Esophagus (tissue), 2 donors: ENCODE results near the gene C2orf15. TPM values are rescaled to one million over a fixed set of nuclear protein-coding genes. Genes with fewer than 3 reads are reported as not detected.
A peak's percentile ranks its signal among the peaks of the same experiment; 100 is the strongest.
"Not testable (repeated sequence)": the region's sequence is repeated elsewhere in the genome, so short reads cannot be mapped to it uniquely, and the experiment has no call there.

Experiments used
- H3K27ac ChIP-seq, 2 donors: one replicate each; pipeline ENCODE4 v1.5.1; 2013; ENCODE audit warnings: low read depth in 2 of 2, mild to moderate bottlenecking in 2 of 2, inconsistent platforms in 1 of 2, low read length in 1 of 2, moderate library complexity in 1 of 2
- H3K27me3 ChIP-seq, 2 donors: one replicate each; pipeline ENCODE4 v1.6.1; 2013; ENCODE audit warnings: low read length in 2 of 2, control low read depth in 1 of 2, mild to moderate bottlenecking in 1 of 2; ENCODE audit not compliant: insufficient read depth in 2 of 2, control insufficient read depth in 1 of 2
- H3K36me3 ChIP-seq, 2 donors: one replicate each; pipeline ENCODE4 v1.6.1; 2013; ENCODE audit warnings: low read length in 1 of 2; ENCODE audit not compliant: control insufficient read depth in 2 of 2, insufficient read depth in 2 of 2
- H3K4me1 ChIP-seq, 2 donors: one replicate each; pipeline ENCODE4 v1.6.1; 2013; ENCODE audit warnings: low read length in 1 of 2; ENCODE audit not compliant: control insufficient read depth in 2 of 2, insufficient read depth in 2 of 2
- H3K4me3 ChIP-seq, 2 donors: one replicate each; pipeline ENCODE4 v1.5.1; 2013; ENCODE audit warnings: low read length in 2 of 2, mild to moderate bottlenecking in 2 of 2, low read depth in 1 of 2, moderate library complexity in 1 of 2
- H3K9me3 ChIP-seq, 2 donors: one replicate each; pipeline ENCODE4 v1.6.1; 2013; ENCODE audit warnings: mild to moderate bottlenecking in 2 of 2, low read depth in 1 of 2, low read length in 1 of 2, moderate library complexity in 1 of 2; ENCODE audit not compliant: control insufficient read depth in 2 of 2, insufficient read depth in 1 of 2
- WGBS, 2 donors: extraction: QIAGEN DNeasy Blood & Tissue Kit; methylation state at CpG; one replicate each; pipeline ENCODE4 v1.1.7; 2013; 5-methylcytosine and 5-hydroxymethylcytosine counted together
- polyA plus RNA-seq, 2 donors: library from polyadenylated mRNA; stranded (reverse); fragments of 200-250 nt; gene quantifications; one replicate each; pipeline ENCODE4 v1.2.3, GENCODE V29; 2013
- donor health status: healthy with polysubstance abuse.
- donor health status: Bipolar disorder and iron deficiency.

Gene C2orf15
- polyA plus RNA-seq, 2 donors: 0.63 to 1.1 TPM

DNA sequence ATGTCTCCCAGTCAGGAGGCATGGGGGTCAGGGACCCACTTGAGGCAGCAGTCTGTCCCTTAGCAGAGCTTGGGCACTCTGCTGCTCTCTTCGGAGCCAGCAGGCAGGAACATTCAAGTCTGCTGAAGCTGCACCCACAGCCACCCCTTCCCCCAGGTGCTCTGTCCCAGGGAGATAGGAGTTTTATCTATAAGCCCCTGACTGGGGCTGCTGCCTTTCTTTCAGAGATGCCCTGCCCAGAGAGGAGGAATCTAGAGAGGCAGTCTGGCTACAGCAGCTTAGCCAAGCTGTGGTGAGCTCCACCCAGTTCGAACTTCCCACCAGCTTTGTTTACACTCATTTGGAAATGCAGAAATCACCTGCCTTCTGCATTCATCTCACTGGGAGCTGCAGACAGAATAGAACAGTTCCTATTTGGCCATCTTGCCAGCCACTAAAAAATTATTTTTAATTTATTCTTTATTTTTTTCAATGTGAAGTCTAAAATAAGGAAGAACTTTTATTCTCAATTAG lies 6.4 kb upstream of the C2orf15 start:
- H3K27me3 ChIP-seq, H3K4me3 ChIP-seq, H3K9me3 ChIP-seq, H3K27ac ChIP-seq, H3K36me3 ChIP-seq, H3K4me1 ChIP-seq: not testable (repeated sequence)
- 95 to 97% methylated on average over 2 of the region's 2 CpGs for WGBS, 2 donors

DNA sequence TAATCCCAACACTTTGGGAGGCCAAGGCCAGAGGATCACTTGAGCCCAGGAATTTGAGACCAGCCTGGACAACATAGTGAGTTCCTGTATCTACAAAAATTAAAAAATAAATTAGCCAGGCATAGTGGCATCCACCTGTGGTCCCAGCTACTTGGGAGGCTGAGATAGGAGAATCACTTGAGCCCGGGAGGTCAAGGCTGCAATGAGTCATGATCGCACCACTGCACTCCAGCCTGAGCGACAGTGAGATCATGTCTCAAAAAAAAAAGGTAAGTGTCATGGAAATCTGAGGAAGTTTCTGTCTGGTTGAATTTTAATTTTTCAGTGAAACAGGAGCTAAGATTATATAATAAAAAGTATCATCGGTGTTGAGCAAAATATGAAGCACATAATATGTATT lies 2.5 kb upstream of the C2orf15 start:
- Histone ChIP-seq H3K36me3 (no peaks in the 10 kb centered on the region), H3K9me3 (peaks cover 0 to 5% of the 10 kb centered on the region in 2 donors), H3K27ac (no peak overlapping the region), H3K4me3 (no peak overlapping the region), H3K4me1 (no peaks in the 10 kb centered on the region), H3K27me3 (no peaks in the 10 kb centered on the region)
- WGBS, 2 donors: 95 to 96% methylated on average over 4 of the region's 4 CpGs

DNA sequence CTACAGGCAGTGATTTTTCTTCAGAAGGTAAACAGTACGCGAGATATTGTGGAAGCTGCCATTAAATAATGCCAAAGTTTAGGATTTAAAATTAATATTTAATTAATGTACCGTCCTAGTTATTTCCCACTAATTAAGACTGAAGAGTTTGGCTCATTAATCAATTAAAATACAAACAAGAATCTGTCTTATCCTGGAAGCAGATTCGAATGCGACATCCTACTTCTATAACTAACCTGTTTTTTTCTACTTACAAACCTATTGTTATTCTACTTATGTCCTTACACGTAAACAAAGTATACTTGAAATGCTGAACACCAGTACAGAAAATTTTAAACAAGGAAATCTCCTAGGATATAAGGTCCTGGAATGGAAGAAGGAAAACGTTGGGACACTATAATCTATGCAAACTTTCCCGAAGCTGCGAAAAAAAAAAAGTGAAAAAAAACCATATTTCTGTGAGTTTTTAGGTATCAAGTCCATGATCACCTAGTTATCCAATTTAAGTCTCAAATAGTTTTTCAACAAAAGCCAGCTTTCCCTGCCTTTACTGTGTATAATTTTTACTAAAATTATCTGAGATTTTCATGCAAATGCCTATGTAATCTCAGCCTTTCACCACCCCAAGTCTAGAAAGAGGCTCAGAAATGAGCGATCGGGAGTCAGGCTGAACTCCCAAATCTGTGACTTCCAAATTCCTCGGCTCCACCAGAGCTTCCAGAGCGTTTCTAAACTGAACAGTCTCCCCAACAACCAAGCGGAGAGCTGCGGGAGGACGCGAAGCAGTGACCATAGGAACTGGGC lies 1.2 kb upstream of the C2orf15 start:
- H3K9me3 ChIP-seq: no peaks in the 10 kb centered on the region
- H3K4me1 ChIP-seq: no peaks in the 10 kb centered on the region
- WGBS, 2 donors: 13 to 19% methylated on average over 17 of the region's 17 CpGs
- H3K27ac ChIP-seq: peak overlapping the region; percentile 88 to 92
- H3K4me3 ChIP-seq: peak overlapping the region; percentile 62 to 96
- H3K27me3 ChIP-seq: no peaks in the 10 kb centered on the region
- H3K36me3 ChIP-seq: no peaks in the 10 kb centered on the region

DNA sequence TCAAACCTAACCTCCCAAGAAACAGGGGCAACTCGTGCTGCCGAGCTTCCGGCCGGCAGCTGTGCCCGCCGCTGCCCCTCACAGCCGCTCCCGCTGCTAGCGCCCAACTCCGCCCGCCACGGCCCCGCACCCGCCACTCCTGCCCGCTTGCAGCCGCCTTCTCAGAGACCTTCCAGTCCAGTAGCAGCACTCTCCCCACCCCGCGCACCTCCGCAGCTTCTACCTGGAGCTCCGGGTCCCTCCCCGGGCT lies 722 bp upstream of the C2orf15 start:
- Histone ChIP-seq H3K27ac (peak overlapping the region; percentile 88 to 92), H3K36me3 (no peaks in the 10 kb centered on the region), H3K4me3 (peak overlapping the region; percentile 62 to 96), H3K27me3 (no peaks in the 10 kb centered on the region), H3K9me3 (no peaks in the 10 kb centered on the region), H3K4me1 (no peaks in the 10 kb centered on the region)
- WGBS, 2 donors: 0 to 1% methylated on average over 21 of the region's 21 CpGs

DNA sequence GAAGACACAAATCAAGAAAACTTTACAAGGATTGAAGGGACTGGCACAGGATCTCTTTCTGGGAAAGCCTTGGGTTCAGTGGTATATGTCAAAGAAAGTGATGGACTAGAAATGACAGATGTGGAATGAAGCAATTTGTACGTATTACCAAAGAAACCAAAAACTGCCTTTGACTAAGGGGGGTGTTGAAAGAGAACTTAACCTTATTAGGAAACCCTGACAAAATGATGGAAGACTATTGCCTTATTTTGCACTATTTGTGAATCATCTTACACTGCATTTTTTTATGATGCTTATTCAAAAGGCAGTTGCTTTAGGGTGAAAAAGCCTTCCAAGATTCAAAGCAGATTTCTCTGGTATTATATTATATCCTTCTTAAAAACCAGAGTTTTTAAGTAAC lies 9.2 kb downstream of the C2orf15 start:
- H3K4me3 ChIP-seq: no peak overlapping the region
- no peaks in the 10 kb centered on the region for H3K4me1 ChIP-seq
- no peaks in the 10 kb centered on the region for H3K36me3 ChIP-seq
- no peaks in the 10 kb centered on the region for H3K27me3 ChIP-seq
- H3K27ac ChIP-seq: no peak overlapping the region
- no peaks in the 10 kb centered on the region for H3K9me3 ChIP-seq
- 74 to 79% methylated on average over 1 of the region's 1 CpG for WGBS, 2 donors

DNA sequence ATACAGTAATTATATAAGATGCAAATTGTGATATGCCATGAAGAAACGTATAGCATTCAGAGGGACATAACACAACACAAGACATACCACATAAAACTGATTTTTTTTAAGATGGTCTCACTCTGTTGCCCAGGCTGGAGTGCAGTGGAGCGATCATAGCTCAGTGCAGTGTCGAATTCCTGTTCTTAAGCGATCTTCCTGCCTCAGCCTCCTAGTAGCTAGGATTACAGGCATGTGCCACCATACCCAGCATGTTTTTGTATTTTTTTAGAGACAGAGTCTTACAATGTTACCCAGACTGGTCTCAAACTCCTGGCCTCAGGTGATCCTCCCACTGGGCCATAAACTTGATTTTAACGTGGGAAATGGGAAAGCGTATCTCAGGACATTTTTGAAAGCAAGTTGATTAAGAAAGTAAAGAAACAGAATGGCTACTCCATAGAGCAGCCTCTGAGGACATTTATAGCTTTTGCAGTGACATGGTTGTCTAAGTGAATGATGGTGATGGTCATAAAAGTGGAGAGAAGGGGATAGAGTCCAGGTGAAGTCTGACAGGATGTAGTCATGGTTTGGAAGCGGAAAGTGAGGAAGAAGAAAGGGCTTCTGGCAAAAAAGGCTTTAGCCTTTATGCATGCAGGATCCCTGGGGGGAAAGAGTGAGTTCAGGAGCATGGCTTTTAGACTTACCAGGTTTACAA lies 10.8 kb downstream of the C2orf15 start:
- Histone ChIP-seq H3K27ac (no peak overlapping the region), H3K4me1 (no peaks in the 10 kb centered on the region), H3K4me3 (no peak overlapping the region), H3K27me3 (no peaks in the 10 kb centered on the region), H3K9me3 (no peaks in the 10 kb centered on the region), H3K36me3 (no peaks in the 10 kb centered on the region)
- 90 to 94% methylated on average over 7 of the region's 7 CpGs for WGBS, 2 donors

DNA sequence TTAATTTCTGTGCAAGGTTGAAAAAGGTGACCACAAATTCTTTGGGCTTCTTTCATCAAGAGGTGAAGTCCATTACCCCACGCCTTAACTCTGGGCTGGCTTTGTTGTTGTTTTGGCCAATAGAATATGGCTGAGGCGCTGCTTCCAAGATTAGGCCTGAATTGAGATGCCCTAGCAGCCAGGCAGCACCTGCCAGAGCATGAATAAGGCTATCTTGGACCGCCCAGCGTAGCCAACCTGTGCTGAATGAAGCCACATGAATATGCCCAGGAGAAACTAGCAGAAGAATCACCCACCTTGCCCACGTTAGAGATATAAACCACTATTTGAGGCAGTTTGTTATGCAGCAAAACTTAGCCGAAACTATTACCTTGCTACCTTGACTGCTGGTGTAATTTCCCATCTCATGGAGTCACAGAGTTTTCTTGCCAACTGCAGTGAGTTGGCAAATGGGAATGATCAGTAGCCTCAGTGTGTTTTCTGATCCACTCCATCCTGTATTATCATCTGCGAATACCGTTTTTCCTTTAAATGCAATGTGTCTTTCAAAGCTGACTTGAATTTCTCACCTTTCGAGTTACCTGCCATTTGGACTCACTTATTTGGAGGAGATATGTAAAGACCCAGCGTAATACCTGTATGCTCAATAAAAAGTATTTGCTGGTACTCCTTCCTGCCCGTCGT lies 12.6 kb downstream of the C2orf15 start:
- Histone ChIP-seq H3K27me3 (no peaks in the 10 kb centered on the region), H3K27ac (peak overlapping the region; percentile 81 to 98), H3K36me3 (no peaks in the 10 kb centered on the region), H3K4me1 (no peaks in the 10 kb centered on the region), H3K4me3 (peak overlapping the region; percentile 81 to 94), H3K9me3 (no peaks in the 10 kb centered on the region)
- 31 to 35% methylated on average over 12 of the region's 12 CpGs for WGBS, 2 donors

DNA sequence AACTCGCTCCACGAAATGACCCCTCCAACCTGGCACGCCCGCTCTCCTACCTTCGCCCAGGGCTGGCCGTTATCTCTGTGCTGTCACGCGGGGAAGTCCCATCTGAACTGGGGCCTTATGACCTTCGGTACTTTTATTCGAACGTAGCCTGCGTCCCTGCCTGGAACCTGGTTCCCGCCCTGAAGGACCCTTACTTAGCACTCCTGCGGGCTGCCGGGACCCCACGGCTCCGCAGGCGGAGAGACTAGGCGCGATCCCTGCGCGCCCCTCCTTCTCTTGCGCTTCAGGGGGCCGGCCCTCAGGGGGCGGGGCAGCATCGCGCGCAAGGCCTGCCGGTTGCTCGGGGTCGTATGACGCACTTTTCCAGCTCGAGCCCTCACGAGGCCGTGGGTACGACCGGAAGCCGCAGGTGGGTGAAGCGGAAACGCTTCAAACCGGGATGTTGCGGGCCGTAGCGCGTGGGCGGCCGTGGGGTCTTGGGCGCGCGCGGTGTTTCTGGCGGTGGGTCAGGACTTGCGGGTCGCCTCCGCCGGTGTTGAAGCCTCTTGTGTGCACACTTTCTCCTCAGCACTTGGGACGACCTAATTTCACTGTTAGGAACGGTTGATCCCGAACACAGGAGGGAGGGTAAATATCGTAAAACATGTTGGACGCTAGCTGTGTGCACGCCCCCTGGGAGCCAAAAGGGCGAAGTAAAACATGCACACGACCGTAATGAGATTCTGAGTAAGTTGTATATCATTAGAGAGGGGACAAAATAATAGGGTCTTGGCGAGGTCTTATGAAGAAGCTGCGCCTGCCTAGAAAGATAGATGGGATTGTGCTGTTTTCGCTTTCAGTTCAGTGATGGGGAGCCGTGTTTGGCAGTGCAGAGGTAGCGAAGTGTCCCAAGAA lies 13.4 kb downstream of the C2orf15 start, which contains the start of the genes LIPT1 and TSGA10:
LIPT1 (plus strand) TSS at position 325 of the 894 bp plus-strand sequence. CDS start 6,991 bp downstream, outside the sequence.
TSGA10 (minus strand) TSS at position 300 of the 894 bp plus-strand sequence. CDS start 45,503 bp downstream, outside the sequence.
- Histone ChIP-seq H3K9me3 (no peaks in the 10 kb centered on the region), H3K36me3 (no peaks in the 10 kb centered on the region), H3K27ac (peak within 1 kb of the TSS; percentile 81 to 98), H3K4me3 (peak within 1 kb of the TSS; percentile 81 to 94), H3K27me3 (no peaks in the 10 kb centered on the region), H3K4me1 (no peaks in the 10 kb centered on the region)
- WGBS, 2 donors: 0% methylated on average over 69 to 70 of the region's 70 CpGs

DNA sequence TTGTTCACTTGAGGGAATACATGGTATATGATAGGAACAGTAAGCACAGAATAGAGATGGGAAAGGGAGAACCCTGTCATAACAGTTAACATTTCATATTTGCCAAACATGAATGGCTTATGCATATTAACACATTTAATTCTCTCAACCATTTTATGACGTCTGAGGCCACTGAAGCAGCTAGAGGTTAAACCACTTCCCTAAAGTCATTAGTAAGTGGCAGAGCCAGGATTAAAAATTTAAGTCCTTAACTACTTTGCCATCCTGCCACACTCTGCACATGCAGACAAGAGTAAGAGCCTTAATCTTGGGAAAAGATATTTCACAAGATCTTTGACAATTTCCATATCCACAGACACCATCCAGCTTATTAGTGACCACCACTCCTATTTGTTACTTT lies 15.4 kb downstream of the C2orf15 start:
- Histone ChIP-seq H3K27ac (no peak overlapping the region), H3K27me3 (no peaks in the 10 kb centered on the region), H3K9me3 (no peaks in the 10 kb centered on the region), H3K36me3 (no peaks in the 10 kb centered on the region), H3K4me1 (no peaks in the 10 kb centered on the region), H3K4me3 (no peak overlapping the region)
- WGBS, 2 donors: 72 to 77% methylated on average over 1 of the region's 1 CpG
